HepG2 (cell line): ENCODE data around the gene QDPR. TPM values are rescaled to one million over a fixed set of nuclear protein-coding genes. Genes with fewer than 3 reads are reported as not detected.

Experiments
- CBX2 ChIP-seq, 2 experiments: fragments of 200-600 bp in 1 of 2; sonication (generic); formaldehyde crosslinking in 1 of 2; IDR thresholded peaks; 2 replicates each; pipeline versions ENCODE4 v1.7.0 to v1.8.1; 2018 to 2022; ENCODE audit warnings: low read depth in 2 of 2, low read length in 1 of 2, mild to moderate bottlenecking in 1 of 2, missing genetic modification reagents in 1 of 2
- CENPX ChIP-seq: sonication (generic); formaldehyde crosslinking; IDR thresholded peaks from 2 replicates; pipeline ENCODE4 v1.9.0; 2021; ENCODE audit warnings: mild to moderate bottlenecking, missing genetic modification reagents, moderate library complexity
- GATA4 ChIP-seq: sonication (generic); IDR thresholded peaks from 2 replicates; pipeline ENCODE4 v1.6.1; 2016; ENCODE audit warnings: antibody characterized with exemption, low read depth, borderline replicate concordance
- GLI4 ChIP-seq: sonication (generic); formaldehyde crosslinking; IDR thresholded peaks from 2 replicates; pipeline ENCODE4 v1.5.1; 2020; ENCODE audit warnings: missing genetic modification reagents, mild to moderate bottlenecking, moderate library complexity, borderline replicate concordance
- GTF2F1 ChIP-seq: fragments of 150-350 bp; IDR thresholded peaks from 2 replicates; pipeline ENCODE4 v1.6.1; 2014; ENCODE audit warnings: low read length
- HINFP ChIP-seq: sonication (generic); formaldehyde crosslinking; IDR thresholded peaks from 2 replicates; pipeline ENCODE4 v1.4.0; 2020; ENCODE audit warnings: low read depth, mild to moderate bottlenecking, missing genetic modification reagents
- KLF13 ChIP-seq: sonication (generic); formaldehyde crosslinking; IDR thresholded peaks from 2 replicates; pipeline ENCODE4 v1.4.0; 2020; ENCODE audit warnings: mild to moderate bottlenecking, missing genetic modification reagents
- KLF16 ChIP-seq, 2 experiments: sonication (generic) in 1 of 2; formaldehyde crosslinking in 1 of 2; IDR thresholded peaks; 2 replicates each; pipeline versions ENCODE4 v1.6.1 to v1.8.0; 2016 to 2023; ENCODE audit warnings: missing genetic modification reagents in 2 of 2, missing compliant biosample characterization in 1 of 2
- KLF9 ChIP-seq: IDR thresholded peaks from 2 replicates; pipeline ENCODE4 v1.6.1; 2016; ENCODE audit warnings: low read depth
- MAFK ChIP-seq, 2 experiments: IDR thresholded peaks in 1 of 2; conservative IDR thresholded peaks in 1 of 2; 2 replicates each; pipeline ENCODE4 v1.6.1; 2011; ENCODE audit warnings: improper control_type of control experiment in 2 of 2, low read length in 2 of 2
- NFAT5 ChIP-seq: sonication (generic); formaldehyde crosslinking; IDR thresholded peaks from 2 replicates; pipeline ENCODE4 v1.4.0; 2020; ENCODE audit warnings: missing genetic modification reagents
- RFX3 ChIP-seq: IDR thresholded peaks from 2 replicates; pipeline ENCODE4 v1.6.1; 2016; ENCODE audit warnings: missing biosample characterization, missing genetic modification reagents
- SKI ChIP-seq: fragments of 450-650 bp; IDR thresholded peaks from one replicate; pipeline ENCODE4 v1.6.1; 2018; ENCODE audit warnings: mild to moderate bottlenecking; ENCODE audit not compliant: partially characterized antibody
- SNAI1 ChIP-seq: sonication (generic); formaldehyde crosslinking; IDR thresholded peaks from 2 replicates; pipeline ENCODE4 v1.5.0; 2020; ENCODE audit warnings: mild to moderate bottlenecking, missing genetic modification reagents, borderline replicate concordance
- ZFP1 ChIP-seq: IDR thresholded peaks from 2 replicates; pipeline ENCODE4 v1.6.1; 2016
- ZFP91 ChIP-seq: sonication (generic); formaldehyde crosslinking; IDR thresholded peaks from 2 replicates; pipeline ENCODE4 v1.9.0; 2022; ENCODE audit warnings: missing genetic modification reagents, mild to moderate bottlenecking, borderline replicate concordance
- ZIK1 ChIP-seq: sonication (generic); formaldehyde crosslinking; IDR thresholded peaks from 2 replicates; pipeline ENCODE4 v1.5.0; 2020; ENCODE audit warnings: mild to moderate bottlenecking, low read depth, missing genetic modification reagents, borderline replicate concordance
- ZNF704 ChIP-seq: sonication (generic); formaldehyde crosslinking; IDR thresholded peaks from 2 replicates; pipeline ENCODE4 v1.8.1; 2023; ENCODE audit warnings: mild to moderate bottlenecking, inconsistent platforms, moderate library complexity, missing genetic modification reagents, borderline replicate concordance
- ZNF747 ChIP-seq: sonication (generic); formaldehyde crosslinking; IDR thresholded peaks from 2 replicates; pipeline ENCODE4 v1.8.1; 2023; ENCODE audit warnings: missing genetic modification reagents, mild to moderate bottlenecking, borderline replicate concordance
- ZNF772 ChIP-seq: sonication (generic); formaldehyde crosslinking; IDR thresholded peaks from 2 replicates; pipeline ENCODE4 v1.5.0; 2020; ENCODE audit warnings: mild to moderate bottlenecking, missing genetic modification reagents
- ZNF883 ChIP-seq: sonication (generic); formaldehyde crosslinking; IDR thresholded peaks from 2 replicates; pipeline ENCODE4 v1.5.1; 2020; ENCODE audit warnings: mild to moderate bottlenecking, missing genetic modification reagents; ENCODE audit errors: not compliant biosample characterization
- polyA plus RNA-seq, 8 experiments: library from polyadenylated mRNA; depleted of rRNA in 3 of 8; stranded (reverse) in 7 of 8; unstranded in 1 of 8; fragments of >200 nt; fragmentation: Illumina TruSeq in 4 of 8; extraction: Trizol in 4 of 8; gene quantifications; 2 replicates each; pipeline versions ENCODE4 v1.2.1 to v1.2.3, GENCODE V29; 2011 to 2016; ENCODE audit warnings: low read depth in 4 of 8, missing spikeins in 1 of 8, mixed read lengths in 1 of 8; ENCODE audit not compliant: insufficient read depth in 1 of 8
- total RNA-seq, 5 experiments: library from RNA; depleted of rRNA; stranded (reverse); fragments of >200 nt; fragmentation: Illumina TruSeq; extraction: Trizol; gene quantifications; 2 replicates each; pipeline ENCODE4 v1.2.3, GENCODE V29; 2016; ENCODE audit warnings: low read depth in 1 of 5

QDPR gene
- total and polyA plus RNA-seq, 2 of the 13 experiments (the other 11 are each of a cell fraction or from before 2014, with no cell fraction given) = 9.9 to 95.5 TPM

GRCh38 chr4:17511509-17511949 is 361 bp downstream of the QDPR start (continued):
- TF ChIP-seq ZNF747 (CRISPR knock-in tag) (no peak), SNAI1 (CRISPR knock-in tag) (no peak), ZNF883 (CRISPR knock-in tag) (no peak), ZIK1 (CRISPR knock-in tag) (no peak), ZNF772 (no peak), CENPX (CRISPR knock-in tag) (no peak), GTF2F1 (no peak), KLF9 (CRISPR knock-in tag) (no peak), HINFP (CRISPR knock-in tag) (no peak), RFX3 (CRISPR knock-in tag) (no peak), NFAT5 (CRISPR knock-in tag) (no peak), ZFP91 (CRISPR knock-in tag) (no peak; the same call in 1 of the 2 replicates), SKI (no peak), CBX2 (IDR thresholded peaks at IDR 0.05; ENCODE audit: low read depth, low read length) (no peak), CBX2 (CRISPR knock-in tag; IDR thresholded peaks at IDR 0.05; ENCODE audit: low read depth) (0 out of 2 replicates have a peak, but pooled peaks have one; percentile 8), GLI4 (CRISPR knock-in tag) (peak; percentile 78; the same call in 1 of the 2 replicates), KLF16 (CRISPR knock-in tag; IDR thresholded peaks at IDR 0.05) (no peak), GATA4 (no peak), ZNF704 (CRISPR knock-in tag) (no peak), ZFP1 (CRISPR knock-in tag) (no peak), KLF13 (CRISPR knock-in tag) (no peak), MAFK (conservative IDR thresholded peaks at IDR 0.05 in 1 of 2, IDR thresholded peaks at IDR 0.05 in 1 of 2; ENCODE audit: low read length in 2 of 2) (no peak)
